Hepatocyte (in vitro differentiated cells): Measurements from ENCODE around the gene KCNK18.

Source experiments
- EZH2 ChIP-seq: fragments of 200-600 bp; sonication (generic); IDR thresholded peaks from 2 replicates; pipeline ENCODE4 v1.6.1; 2016; ENCODE audit warnings: antibody characterized with exemption, mild to moderate bottlenecking, borderline replicate concordance
- TF ChIP-seq, protein P1 (sequence below): fragments of 200-600 bp; sonication (generic); IDR thresholded peaks from 2 replicates; pipeline ENCODE4 v1.5.1; 2016; ENCODE audit warnings: antibody characterized with exemption, mild to moderate bottlenecking; ENCODE audit not compliant: poor library complexity

DNA sequence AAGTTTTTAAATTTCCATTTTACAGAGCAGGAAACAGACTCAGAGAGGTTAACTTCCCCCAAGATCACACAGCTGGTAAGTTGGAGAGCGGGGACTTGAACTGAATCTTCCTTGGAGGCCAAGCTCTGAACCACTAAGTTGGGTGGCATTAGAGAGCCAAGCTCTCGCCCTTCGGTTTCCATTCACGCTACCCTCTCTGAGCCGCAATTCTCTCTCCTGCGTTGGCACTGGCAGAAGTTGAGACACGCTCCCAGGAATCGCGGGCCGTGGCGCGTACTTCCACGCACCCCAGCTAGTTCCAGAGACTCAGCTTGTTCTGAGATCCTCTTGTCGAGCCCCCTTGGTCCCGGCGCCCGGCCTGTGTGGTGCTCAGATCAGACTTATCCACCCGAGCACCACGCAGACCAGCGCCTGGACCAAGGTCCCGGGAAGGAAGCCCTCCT is 29.9 kb upstream of the KCNK18 start:
- no peak for TF ChIP-seq EZH2
- TF ChIP-seq, protein P1, sequence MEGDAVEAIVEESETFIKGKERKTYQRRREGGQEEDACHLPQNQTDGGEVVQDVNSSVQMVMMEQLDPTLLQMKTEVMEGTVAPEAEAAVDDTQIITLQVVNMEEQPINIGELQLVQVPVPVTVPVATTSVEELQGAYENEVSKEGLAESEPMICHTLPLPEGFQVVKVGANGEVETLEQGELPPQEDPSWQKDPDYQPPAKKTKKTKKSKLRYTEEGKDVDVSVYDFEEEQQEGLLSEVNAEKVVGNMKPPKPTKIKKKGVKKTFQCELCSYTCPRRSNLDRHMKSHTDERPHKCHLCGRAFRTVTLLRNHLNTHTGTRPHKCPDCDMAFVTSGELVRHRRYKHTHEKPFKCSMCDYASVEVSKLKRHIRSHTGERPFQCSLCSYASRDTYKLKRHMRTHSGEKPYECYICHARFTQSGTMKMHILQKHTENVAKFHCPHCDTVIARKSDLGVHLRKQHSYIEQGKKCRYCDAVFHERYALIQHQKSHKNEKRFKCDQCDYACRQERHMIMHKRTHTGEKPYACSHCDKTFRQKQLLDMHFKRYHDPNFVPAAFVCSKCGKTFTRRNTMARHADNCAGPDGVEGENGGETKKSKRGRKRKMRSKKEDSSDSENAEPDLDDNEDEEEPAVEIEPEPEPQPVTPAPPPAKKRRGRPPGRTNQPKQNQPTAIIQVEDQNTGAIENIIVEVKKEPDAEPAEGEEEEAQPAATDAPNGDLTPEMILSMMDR = no peak
